Tibial nerve (tissue), 3 donors: ENCODE results near the gene MAN2B2.

ENCODE experiments used
- CTCF ChIP-seq, 5 experiments: fragments of 200-600 bp in 3 of 5; fragments of 450-650 bp in 2 of 5; sonication (generic) in 3 of 5; IDR thresholded peaks; one replicate each; pipeline ENCODE4 v1.5.1; 2016 to 2019; ENCODE audit warnings: antibody characterized with exemption in 5 of 5, mild to moderate bottlenecking in 3 of 5, moderate library complexity in 2 of 5
- POLR2A ChIP-seq, 2 donors: fragments of 450-650 bp; IDR thresholded peaks; one replicate each; pipeline ENCODE4 v1.6.1; 2017; ENCODE audit warnings: antibody characterized with exemption in 2 of 2, mild to moderate bottlenecking in 2 of 2, moderate library complexity in 2 of 2

- TF ChIP-seq CTCF (IDR thresholded peaks at IDR 0.05): no peak
- TF ChIP-seq POLR2A (IDR thresholded peaks at IDR 0.05): no peak
These were observed 1.9 kb downstream of the MAN2B2 start for GRCh38 chr4:6576932-6577331.
